ENCODE data around the gene CCT8L2.
"Not testable (repeated sequence)": the region's sequence is repeated elsewhere in the genome, so short reads cannot be mapped to it uniquely, and the experiment has no call there.

The CCT8L2 gene, protein sequence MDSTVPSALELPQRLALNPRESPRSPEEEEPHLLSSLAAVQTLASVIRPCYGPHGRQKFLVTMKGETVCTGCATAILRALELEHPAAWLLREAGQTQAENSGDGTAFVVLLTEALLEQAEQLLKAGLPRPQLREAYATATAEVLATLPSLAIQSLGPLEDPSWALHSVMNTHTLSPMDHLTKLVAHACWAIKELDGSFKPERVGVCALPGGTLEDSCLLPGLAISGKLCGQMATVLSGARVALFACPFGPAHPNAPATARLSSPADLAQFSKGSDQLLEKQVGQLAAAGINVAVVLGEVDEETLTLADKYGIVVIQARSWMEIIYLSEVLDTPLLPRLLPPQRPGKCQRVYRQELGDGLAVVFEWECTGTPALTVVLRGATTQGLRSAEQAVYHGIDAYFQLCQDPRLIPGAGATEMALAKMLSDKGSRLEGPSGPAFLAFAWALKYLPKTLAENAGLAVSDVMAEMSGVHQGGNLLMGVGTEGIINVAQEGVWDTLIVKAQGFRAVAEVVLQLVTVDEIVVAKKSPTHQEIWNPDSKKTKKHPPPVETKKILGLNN
- 0 to 0.06 reads per million in 2 experiments for total RNA-seq

DNA sequence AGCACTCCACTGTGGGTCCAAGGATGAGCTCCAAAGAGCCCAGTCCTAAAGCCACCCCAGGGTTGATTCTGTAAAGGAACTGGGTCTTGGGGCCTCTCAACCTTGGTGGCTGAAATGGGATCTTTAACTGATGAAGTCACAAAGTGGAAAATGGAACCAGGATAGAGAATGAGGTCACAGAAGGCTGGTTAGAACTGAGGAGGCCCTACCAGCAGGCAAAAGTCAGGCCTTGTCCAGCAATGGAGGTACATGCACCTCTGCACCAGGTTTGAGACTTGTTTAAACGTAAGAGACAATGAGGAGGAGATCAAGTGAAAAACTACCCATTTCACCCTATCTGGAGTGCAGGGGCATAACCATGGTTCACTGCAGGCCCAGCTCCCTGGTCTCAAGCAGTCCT, at the start of gene CCT8L2:
TSS of gene CCT8L2 (minus strand) at position 101 of the 400 bp plus-strand sequence. CDS start 260 bp downstream, outside the sequence.
- not testable (repeated sequence) for DNase-seq (ENCODE audit: low read depth)

DNA sequence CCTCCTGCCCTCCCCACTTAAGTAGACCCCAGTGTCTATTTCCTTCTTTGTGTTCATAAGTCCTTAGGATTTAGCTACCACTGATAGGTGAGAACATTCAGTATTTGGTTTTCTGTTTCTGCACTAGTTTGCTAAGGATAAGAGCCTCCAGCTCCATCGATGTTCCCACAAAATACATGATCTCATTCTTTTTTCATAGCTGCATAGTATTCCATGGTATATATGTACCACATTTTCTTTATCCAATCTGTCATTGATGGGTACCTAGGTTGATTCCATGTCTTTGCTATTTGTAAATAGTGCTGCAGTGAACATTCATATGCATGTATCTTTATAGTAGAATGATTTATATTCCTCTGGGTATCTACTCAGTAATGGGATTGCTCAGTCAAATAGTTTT, 42.8 kb upstream of the CCT8L2 start:
- not testable (repeated sequence) for DNase-seq (ENCODE audit: low read depth)

DNA sequence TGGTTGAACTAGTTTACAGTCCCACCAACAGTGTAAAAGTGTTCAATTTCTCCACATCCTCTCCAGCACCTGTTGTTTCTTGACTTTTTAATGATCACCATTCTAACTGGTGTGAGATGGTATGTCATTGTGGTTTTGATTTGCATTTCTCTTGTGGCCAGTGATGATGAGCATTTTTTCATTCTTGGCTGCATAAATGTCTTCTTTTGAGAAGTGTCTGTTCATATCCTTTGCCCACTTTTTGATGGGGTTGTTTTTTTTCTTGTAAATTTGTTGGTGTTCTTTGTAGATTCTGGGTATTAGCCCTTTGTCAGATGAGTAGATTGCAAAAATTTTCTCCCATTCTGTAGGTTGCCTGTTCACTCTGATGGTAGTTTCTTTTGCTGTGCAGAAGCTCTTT, 41.5 kb upstream of the CCT8L2 start:
- DNase-seq (ENCODE audit: low read depth) = not testable (repeated sequence)

DNA sequence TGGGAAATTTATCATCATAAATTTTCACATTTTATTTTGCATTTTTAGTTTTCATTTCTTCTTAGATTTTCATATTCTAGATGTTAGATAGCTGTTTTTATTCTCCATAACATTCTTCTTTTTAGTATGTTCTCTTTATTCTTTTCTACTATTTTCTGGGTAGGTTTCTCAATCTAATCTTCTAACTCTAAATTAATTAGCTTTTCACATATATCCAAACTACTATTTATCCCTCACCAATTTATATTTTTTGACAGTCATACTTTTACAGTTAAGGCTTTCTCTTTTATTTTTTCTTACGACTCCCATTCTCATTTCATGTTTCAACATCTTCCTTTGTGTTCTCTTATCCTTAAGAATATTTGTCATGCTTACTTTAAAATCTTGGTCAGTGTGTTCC, 35.9 kb upstream of the CCT8L2 start:
- not testable (repeated sequence) for DNase-seq (ENCODE audit: low read depth)

DNA sequence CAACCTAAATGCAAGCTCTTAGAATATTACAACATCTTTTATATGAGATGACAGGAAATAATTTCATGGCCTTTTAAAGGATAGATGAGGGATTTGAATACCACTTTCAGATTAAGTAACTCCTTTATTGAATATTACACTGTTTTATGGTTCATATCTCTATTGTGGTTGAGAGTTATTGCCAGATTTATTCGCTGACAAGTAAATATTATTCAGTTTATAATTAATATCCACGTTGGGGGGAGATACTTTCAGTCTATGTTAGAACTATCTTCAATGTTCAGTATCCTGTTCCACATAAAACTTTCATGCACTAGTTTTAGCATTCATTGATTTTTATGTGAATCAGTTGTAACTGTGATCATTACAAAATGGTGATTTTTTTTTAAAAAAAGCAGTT, 32.4 kb upstream of the CCT8L2 start:
- not testable (repeated sequence) for DNase-seq (ENCODE audit: low read depth)

DNA sequence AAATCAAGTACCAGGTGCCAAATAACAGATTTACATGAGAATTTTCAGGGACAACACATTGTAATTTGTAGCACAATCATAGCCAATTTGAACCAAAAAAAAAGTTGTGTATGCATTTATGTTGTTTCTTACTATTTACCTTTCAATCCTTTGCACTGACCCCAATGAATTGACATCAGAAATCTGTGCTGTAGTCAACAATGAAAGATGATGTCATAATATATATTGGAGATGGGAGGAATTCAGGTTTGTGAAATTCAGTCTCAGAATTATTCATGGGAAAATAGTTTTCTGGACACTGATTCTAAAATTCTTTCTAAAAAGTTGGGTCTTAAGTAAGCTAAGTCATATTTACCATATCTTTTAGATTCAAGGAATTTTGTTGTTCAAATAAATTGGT, 31.0 kb upstream of the CCT8L2 start:
- not testable (repeated sequence) for DNase-seq (ENCODE audit: low read depth)

DNA sequence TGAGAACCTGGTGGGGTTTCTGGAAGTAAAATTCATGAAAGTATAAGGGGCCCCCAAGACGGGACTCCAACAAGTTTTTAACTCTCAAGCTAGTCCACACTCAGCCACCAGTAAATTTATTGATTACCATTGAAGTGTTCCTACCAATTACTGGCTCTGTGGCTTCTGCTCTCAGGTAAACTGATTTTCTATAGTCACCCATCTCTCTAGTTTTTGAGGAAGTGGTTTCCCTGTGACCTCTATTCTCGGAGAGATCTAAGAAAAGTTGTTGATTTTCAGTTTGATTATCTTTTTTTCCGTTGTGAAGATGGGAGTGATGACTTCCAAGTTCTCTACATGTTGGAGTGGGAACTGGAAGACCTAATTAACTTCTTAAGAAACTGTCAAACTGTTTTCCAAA, 24.9 kb upstream of the CCT8L2 start:
- DNase-seq (ENCODE audit: low read depth) = not testable (repeated sequence)

DNA sequence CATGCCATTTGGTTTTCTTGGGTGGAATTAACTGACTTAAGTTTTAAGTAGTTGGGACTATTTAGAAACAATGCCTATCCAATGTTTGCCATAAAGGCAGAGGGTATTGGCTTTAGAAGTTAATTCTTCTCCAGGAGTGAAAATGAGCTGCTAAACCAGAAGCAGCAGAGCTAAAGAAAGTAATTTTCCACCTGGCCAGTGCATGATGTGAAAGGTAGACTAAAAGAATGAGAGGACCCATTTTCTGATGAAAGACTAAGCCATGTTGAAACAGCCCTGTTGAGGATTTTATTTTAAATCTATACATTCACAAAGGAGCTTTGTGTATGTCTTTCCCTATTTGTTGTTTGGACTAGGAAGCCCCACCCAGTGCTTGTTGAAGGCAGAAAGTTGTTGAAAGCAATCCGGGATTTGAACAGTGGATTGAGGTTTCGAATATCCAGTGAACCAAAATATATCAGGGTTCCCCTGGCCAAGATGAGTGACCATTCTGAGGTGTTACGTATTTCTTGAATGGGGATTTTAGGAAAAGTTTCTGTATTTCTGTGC, 23.9 kb upstream of the CCT8L2 start:
- DNase-seq (ENCODE audit: low read depth) = not testable (repeated sequence)

DNA sequence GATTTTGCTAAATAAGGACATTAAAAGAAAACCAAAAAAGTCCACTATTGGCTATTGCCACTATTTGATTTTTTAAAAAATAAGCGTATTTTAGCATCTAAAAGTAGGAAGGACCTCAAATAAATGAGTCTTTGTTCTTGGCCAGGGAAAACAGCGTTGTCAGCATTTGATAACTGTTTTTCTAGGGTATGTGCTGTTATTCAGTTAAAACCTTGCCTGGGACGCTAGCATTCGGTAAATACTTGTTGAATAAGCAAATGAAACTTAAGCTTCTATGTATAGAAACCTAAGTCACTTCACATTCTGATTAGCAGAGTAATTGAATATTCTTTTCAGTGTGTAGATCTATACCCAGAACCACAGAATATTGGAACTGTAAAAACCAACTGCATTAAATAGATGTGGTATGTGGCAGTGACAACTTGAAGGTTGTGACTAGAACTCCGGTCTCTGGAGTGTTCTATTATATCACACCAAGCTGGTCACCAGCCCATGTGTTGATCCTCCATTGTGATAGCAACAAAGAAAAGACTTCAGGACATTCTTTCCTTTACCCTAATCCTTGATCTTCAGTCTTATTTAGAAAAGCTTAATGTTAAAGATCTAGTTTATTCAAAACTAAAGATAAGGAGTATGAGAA, 23.1 kb upstream of the CCT8L2 start:
- DNase-seq (ENCODE audit: low read depth) = not testable (repeated sequence)

DNA sequence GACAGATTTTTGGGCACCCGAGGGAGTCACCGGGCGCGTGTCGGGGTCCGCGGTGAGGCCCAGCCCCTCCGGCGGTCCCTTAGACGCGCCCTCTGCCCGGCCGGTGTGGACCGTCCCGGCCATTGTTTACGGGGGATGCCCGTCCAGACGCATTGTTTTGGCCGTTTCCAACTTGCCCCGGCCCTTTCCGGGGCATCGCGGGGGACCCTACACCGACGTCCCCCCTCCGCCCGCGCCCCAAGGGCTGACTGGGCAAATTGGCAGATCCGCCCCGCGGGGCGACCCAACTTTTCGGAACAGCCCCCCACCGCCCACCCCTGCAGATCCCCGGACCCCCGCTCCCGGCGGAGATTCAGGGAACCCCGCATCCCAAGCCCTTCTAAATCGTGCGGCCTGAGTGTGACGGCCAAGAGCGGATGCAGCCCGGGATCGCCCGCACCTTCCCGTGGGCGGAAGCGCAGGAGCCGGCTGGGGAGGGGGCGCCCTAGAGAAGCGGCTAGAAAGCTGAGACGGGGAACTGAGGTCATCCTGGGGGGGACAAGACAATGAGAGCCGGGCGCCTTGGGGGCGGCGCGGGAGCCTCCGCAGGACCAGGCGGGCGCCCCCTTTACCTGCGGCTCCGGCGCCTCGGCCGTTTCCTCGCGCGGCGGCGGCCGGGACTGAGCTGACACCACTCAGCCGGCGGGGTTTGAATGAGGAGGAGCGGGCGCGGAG, 17.1 kb upstream of the CCT8L2 start:
- no peak for DNase-seq (ENCODE audit: low read depth)

DNA sequence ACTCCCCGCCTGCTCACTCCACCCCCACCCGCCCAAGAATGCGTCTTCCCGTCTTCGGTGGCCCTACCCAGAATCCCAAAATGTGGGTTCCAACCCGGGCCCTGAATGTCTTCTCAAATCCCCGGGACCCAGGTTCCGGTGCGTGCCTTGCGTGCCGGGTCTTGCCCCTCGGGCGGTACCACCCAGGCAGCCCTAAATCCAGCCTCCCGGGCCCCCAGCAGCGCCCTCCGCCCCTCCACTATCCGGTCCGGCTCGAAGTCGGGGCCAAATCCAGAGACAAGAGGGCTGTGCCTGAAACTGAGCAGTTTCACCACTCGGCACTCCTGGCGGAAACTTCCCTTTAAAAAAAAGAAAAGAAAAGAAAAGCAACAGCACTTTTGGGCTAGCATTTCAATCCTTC, 16.3 kb upstream of the CCT8L2 start:
- DNase-seq (ENCODE audit: low read depth) = no peak

DNA sequence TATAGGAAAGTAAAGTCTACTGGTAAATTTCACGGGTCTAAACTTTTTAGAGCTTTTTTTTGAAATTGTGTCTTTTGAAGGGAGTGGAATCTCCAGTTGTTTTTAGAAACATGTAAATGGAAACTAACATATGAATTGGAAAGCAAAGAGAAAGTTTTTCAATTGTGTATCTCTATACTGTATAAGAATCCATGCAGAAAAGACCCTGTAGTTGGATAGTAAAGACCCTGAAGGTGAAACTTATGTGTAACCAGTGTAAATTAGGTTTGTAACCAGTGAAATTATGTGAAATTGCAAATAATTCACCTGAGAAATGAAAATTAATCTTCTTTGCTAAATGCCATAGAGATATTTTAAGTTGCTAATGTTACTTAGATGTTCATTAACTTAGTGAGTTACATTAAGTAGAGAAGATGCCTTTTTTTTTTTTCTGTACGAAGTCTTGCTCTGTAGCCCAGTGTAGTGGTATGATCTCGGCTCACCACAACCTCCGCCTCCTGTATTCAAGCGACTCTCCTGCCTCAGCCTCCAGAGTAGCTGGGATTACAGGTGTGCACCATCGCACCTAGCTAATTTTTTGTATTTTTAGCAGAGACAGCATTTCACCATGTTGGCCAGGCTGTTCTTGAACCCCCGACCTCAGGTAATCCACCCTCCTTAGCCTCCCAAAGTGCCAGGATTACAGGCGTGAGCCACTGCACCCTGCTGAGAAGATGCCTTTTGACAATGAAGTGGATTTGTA, 11.8 kb upstream of the CCT8L2 start:
- DNase-seq (ENCODE audit: low read depth) = not testable (repeated sequence)

DNA sequence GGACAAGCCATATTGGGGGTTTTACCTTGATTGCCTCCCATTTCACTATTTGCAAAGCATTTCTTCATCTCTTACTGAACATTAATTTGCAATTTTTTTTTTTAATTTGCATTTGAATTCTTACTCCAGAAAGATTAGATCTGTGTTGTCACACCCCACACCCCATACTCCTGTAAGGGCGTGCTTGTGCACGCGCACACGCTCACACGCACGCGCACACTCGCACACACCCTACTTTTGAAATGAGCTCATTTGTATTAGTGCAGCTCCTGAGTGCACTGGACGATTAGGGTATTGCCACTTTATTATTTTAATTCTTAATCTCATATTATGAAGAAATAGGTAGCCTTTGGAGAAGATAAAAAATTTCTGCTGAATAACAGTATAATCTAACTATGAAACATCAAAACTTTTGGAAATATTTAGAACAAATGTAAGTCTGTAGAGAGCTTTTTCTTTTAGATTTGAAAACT, 11.2 kb upstream of the CCT8L2 start:
- DNase-seq (ENCODE audit: low read depth) = not testable (repeated sequence)

DNA sequence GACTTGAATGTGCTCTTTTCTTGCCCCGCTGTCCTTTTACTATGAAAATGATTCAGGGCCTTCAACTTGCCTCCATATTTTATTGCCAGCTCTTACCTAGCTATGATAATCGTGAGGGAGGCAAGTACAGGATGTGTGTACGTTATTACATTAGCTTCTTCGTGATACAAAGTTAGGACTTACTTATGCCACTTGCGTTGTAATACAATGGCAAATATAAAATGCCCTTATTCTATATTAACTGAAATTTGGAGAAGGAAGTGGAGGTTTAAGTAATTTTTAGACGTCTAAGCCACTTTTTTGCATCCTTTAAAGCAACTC, 10.8 kb upstream of the CCT8L2 start:
- no peak for DNase-seq (ENCODE audit: low read depth)

DNA sequence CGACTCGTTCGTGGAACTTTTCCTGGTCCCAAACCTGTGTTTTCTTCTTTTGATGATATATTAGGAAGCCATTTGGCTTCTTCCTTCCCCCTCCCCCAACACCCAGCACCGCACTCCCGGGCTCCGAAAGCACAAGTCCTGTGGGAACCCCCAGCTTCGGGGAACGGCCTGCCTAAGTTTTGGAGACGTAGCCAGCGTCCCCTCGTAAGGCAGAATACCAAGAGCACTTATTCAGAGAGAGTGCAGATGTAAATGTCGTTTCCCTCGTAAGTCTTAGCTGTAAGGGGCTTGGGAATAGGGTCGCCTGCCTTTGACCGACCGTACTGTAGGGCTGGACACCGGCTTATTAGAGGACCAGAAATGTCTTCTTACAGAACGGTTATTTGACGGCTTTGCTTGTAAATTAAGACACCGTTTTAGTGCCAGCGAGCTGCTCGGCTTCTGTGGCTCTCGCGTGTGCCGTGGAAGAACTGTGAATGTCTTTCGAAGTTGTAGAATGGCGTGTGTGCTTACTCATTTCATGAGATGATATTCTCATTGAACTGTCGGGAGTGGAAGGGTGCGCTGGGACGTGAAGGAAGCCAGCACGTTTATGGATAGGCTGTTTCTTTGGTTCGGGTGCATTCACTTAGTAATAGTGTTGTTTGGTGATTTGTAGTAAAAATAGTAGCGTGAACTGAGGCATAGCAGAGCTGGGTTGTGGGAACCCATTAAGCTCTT, 10.3 kb upstream of the CCT8L2 start:
- not testable (repeated sequence) for DNase-seq (ENCODE audit: low read depth)

DNA sequence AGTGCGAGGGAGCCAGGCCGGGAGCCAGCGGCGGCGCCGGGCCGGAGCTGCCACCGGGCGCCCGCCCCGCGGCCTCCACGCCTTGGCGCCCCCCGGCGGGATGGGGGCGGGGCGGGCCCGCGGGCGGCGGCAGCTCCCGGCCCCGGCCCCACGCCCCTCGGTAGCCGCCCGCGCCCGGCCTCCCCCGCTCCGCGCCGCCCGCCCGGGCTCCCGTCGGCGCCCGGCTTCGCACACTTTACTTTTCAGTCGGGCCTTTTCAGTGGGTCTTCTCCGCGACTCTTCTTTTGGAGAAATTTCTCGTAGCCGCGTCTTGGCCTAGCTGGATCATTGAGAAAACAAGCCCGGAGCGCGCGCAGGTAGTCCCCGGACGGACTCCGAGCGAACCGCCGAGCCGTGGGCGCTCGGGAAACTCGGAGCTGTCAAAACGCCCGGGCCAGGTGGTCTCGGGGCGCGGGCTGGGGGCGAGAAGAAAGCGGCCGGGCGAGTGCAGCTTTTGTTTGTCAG, 9.7 kb upstream of the CCT8L2 start:
- not testable (repeated sequence) for DNase-seq (ENCODE audit: low read depth)

DNA sequence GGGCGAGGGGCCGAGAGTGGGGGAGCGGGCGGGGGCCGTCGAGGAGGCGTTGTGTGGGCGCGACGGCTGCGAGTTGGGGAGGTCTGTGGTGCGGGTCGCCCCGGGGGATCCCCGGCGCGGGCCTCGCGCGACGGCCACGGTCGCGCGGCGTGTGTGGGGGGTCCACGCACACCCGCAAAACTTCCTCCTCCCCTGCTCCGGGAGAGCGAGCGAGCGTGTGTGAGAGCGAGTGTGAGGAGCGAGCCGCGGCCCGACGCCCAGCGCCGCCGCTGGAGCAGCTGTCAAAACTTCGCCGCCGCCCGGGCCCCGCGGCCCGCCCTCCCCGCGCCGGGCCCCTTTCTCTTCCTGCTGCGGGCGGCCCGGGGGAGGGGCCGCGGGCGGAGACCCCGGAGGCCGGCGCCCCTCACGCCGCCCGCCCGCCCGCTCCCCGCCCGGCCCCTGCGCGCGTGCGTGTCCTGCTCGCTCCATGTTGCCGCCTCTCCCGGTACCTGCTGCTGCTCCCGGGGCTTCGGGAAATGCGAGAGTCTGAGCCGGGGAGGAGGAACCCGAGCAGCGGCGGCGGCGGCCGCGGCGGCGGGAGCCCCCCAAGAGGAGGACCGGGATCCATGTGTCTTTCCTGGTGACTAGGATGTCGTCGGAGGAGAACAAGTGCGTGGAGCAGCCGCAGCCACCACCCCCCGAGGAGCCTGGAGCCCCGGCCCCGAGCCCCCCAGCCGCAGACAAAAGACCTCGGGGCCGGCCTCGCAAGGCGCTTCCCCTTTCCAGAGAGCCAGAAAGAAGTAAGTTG, 9.0 kb upstream of the CCT8L2 start:
- DNase-seq (ENCODE audit: low read depth) = no peak

DNA sequence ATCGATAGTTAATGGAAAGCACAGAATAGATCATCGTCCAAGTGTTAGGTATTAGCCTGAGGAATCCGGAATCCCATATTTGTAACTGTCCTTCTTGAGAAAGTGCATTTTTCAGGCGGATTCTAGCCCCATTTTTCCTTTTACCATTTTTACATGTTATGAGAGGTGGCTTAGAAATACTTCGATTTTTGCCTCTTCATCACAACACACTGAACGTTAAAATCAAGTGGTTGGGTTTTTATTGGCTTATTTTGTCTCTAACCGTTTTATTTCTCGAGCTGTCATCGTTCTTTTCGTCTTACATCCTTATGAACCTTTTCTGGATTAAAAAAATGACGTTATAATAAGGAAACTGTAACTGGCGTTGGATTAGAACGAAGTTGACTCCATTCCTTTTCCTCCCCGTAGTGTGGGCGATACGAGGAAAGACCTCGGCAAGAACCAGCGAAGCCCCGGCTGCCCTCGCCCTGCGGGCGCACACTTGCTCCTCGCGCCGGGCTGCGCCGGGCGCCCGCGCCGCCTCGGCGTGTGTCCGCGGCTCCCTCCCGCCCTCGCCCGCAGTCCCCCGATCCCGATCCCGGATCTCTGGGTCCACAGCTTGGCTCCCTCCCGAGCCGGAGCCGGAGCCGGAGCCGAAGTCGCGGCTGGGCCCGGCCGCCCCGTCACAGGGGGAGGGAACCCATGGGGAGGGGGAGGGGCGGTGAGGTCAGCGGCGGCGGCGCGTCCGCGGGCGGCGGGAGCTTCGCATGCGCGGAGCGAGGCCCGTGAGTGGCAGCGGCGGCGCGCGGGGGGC, 8.2 kb upstream of the CCT8L2 start:
- not testable (repeated sequence) for DNase-seq (ENCODE audit: low read depth)

DNA sequence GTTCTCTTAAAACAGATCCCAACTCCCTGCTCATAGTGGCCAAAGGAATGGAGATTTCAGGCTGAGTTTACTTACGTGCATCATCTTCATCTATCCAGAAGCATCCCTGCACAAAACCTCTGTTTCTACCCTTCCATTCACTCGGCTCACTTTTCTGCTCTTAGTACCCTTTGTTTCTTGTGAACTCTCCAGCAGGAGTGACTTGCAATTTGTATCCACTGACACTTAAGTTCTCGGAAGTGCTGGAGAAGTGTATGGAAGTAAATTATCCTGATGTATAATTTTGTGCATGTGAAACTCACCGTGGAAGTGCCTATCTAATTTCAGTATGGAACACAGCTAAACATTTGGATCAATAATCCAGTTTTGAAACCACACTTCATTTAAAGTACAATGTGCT, 7.0 kb upstream of the CCT8L2 start:
- not testable (repeated sequence) for DNase-seq (ENCODE audit: low read depth)

Measured in T follicular helper cell (primary cell).